GM04503 (cell line): ENCODE data around the gene PPM1H.
"Not testable (repeated sequence)": the region's sequence is repeated elsewhere in the genome, so short reads cannot be mapped to it uniquely, and the experiment has no call there.

ENCODE experiments used
- DNase-seq: peaks from one replicate; pipeline ENCODE4 v3.0.0-alpha.2; 2012; ENCODE audit warnings: low read depth

PPM1H gene

GRCh38 chr12:62947364-62947763 lies 12.4 kb upstream of the PPM1H start:
- no peak for DNase-seq

GRCh38 chr12:62943779-62944395 lies 8.9 kb upstream of the PPM1H start:
- DNase-seq: no peak

- DNase-seq: not testable (repeated sequence)
These were observed 7.4 kb upstream of the PPM1H start for GRCh38 chr12:62942316-62942715.

- no peak for DNase-seq
These were observed 631 bp downstream of the PPM1H start for GRCh38 chr12:62934239-62934798.

- DNase-seq: no peak
These were observed 1.2 kb downstream of the PPM1H start for GRCh38 chr12:62933602-62934238.

GRCh38 chr12:62933220-62933601 lies 1.7 kb downstream of the PPM1H start:
- DNase-seq: no peak

- DNase-seq: no peak
These were observed 3.5 kb downstream of the PPM1H start for GRCh38 chr12:62931477-62931876.

- DNase-seq: no peak
These were observed 4.2 kb downstream of the PPM1H start for GRCh38 chr12:62930546-62931425.

- no peak for DNase-seq
These were observed 6.3 kb downstream of the PPM1H start for GRCh38 chr12:62928632-62929031.

- no peak for DNase-seq
These were observed 9.3 kb downstream of the PPM1H start for GRCh38 chr12:62925680-62926079.

- DNase-seq: no peak
These were observed 10.9 kb downstream of the PPM1H start for GRCh38 chr12:62924084-62924483.

GRCh38 chr12:62922539-62922938 lies 12.4 kb downstream of the PPM1H start:
- DNase-seq: no peak

- DNase-seq: no peak
These were observed 15.1 kb downstream of the PPM1H start for GRCh38 chr12:62919838-62920237.

GRCh38 chr12:62917926-62918325 lies 17.0 kb downstream of the PPM1H start:
- DNase-seq: no peak

GRCh38 chr12:62916632-62917425 lies 18.1 kb downstream of the PPM1H start:
- no peak for DNase-seq

GRCh38 chr12:62915204-62915529 lies 19.8 kb downstream of the PPM1H start:
- DNase-seq: no peak

- DNase-seq: no peak
These were observed 20.3 kb downstream of the PPM1H start for GRCh38 chr12:62914443-62915203.

GRCh38 chr12:62913380-62913779 lies 21.6 kb downstream of the PPM1H start:
- no peak for DNase-seq

GRCh38 chr12:62912644-62913043 lies 22.3 kb downstream of the PPM1H start:
- DNase-seq: no peak

GRCh38 chr12:62911286-62911685 lies 23.7 kb downstream of the PPM1H start:
- no peak for DNase-seq

- DNase-seq: no peak
These were observed 24.3 kb downstream of the PPM1H start for GRCh38 chr12:62910549-62911169.
